Activated CD4-positive, alpha-beta T cell treated with anti-CD3 and anti-CD28 coated beads, Interleukin-10, Interleukin-2, amounts not matched to agents 100 ng/mL and 50 ng/mL, durations not matched to agents 16 hours and 8 hours (primary cell): ENCODE measurements around the gene CCRL2.

ENCODE experiments used
- DNase-seq: peaks from one replicate; pipeline ENCODE4 v3.0.0-alpha.2; 2020

The CCRL2 gene, protein sequence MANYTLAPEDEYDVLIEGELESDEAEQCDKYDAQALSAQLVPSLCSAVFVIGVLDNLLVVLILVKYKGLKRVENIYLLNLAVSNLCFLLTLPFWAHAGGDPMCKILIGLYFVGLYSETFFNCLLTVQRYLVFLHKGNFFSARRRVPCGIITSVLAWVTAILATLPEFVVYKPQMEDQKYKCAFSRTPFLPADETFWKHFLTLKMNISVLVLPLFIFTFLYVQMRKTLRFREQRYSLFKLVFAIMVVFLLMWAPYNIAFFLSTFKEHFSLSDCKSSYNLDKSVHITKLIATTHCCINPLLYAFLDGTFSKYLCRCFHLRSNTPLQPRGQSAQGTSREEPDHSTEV

DNA sequence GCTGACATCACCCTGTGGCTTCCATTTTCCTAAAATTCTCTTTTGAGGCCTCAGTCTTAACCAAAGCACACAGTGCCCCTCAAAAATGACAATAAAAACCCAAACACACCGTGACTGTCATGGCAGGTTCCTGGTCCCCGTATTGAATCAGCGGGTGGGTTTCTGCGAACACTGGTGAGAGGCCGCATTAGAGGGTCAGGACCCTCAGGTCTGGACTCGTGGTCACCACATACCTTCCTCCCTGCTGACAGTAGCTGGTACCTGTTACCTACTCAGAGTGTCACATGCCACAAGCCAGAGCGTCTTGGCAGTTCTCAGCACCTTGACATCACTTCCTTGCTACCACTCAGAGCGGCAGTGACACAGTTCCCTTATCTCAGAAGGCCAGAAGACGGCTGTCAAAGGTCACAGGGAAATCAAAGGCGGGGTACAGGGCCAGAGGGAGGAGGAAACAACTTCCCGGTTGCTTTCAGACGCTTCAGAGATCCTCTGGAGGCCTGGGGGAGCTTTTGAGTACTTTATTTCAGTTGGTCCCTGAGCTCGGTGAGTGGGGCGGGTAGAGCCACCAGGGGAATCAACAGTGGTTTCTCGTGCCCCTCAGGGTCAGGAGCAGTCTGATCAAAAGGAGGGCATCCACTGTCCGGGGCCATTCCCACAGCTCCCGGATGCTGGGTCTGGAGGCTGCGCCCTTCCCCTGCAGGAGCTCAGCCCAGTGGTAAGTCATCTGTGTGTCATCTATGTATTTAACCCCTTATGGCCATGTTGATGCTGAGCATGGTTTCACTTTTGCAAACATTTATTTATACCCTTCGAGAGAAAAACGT, at the start of gene CCRL2, which contains the start of gene CCR5AS:
Gene CCRL2, plus strand, starts transcription at position 472 of the 824 bp plus-strand sequence. CDS start 821 bp downstream, outside the sequence.
Gene CCR5AS, minus strand, starts transcription at position 279 of the 824 bp plus-strand sequence.
- peak; percentile 62 for DNase-seq

DNA sequence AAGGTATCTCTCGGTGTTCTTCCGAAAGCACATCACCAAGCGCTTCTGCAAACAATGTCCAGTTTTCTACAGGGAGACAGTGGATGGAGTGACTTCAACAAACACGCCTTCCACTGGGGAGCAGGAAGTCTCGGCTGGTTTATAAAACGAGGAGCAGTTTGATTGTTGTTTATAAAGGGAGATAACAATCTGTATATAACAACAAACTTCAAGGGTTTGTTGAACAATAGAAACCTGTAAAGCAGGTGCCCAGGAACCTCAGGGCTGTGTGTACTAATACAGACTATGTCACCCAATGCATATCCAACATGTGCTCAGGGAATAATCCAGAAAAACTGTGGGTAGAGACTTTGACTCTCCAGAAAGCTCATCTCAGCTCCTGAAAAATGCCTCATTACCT, 48.6 kb upstream of the CCRL2 start:
- no peak for DNase-seq

DNA sequence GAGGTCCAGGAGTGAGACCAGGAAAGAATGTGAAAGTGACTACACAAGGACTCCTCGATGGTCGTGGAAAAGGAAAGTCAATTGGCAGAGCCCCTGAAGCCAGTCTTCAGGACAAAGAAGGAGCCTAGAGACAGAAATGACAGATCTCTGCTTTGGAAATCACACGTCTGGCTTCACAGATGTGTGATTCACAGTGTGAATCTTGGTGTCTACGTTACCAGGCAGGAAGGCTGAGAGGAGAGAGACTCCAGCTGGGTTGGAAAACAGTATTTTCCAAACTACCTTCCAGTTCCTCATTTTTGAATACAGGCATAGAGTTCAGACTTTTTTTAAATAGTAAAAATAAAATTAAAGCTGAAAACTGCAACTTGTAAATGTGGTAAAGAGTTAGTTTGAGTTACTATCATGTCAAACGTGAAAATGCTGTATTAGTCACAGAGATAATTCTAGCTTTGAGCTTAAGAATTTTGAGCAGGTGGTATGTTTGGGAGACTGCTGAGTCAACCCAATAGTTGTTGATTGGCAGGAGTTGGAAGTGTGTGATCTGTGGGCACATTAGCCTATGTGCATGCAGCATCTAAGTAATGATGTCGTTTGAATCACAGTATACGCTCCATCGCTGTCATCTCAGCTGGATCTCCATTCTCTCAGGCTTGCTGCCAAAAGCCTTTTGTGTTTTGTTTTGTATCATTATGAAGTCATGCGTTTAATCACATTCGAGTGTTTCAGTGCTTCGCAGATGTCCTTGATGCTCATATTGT, 47.1 kb upstream of the CCRL2 start:
- peak; percentile 84 for DNase-seq

DNA sequence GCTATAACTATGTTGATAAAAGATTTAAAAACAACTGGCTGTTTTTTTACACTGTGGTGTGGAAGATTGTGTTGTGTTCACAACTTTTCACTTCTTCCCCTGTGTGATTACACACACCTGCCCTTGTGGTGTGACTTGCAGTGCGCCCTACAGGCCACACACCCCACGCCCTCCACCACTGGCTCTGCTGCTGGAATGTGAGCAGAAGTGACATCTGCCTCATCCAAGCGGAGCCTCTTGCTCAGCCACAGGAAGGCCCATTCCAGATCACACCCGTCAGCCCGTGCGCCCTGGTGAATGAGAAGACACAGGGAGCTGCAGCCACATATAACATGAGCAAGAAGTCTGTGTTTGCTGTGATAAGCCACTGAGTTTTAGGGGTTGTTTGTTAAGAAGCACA, 46.2 kb upstream of the CCRL2 start:
- no peak for DNase-seq

DNA sequence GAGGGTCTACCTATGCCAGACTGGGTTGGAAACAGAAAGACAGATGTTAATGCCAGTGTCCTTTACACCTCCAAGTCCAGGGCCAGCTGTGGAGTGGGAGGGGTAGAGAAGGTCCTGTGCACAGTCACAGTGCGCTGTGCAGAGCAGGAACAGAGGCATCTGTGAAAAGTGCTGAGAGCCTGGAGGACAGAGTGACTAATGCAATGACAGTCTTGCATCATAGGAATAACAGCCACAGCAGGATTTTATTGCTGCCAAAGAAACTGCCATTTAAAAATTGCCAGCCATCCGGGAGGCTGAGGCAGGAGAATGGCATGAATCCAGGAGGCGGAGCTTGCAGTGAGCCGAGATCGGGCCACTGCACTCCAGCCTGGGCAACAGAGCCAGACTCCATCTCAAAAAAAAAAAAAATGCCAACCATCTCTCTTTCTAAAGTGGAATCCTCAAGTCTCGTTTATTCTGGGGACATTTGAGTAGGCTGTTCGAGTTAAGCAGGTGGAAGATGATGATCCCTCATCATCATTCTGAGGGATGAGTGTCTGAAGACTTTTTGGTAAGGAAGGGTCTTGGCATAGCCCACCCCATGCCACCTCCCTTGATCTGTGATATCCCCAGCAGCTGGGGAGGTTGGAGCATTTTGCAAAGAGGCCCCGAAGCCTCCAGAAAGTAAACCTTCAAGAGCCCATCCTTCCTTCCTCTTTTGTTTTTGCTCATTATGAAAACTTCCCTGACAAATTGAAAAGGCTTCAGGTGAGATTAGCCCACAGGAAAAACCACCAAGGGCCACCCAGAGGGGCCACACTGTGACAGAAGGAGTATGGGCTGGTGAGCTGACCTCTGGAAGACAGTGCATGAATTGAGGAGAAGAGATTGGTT, 45.4 kb upstream of the CCRL2 start:
- DNase-seq = peak; percentile 63

DNA sequence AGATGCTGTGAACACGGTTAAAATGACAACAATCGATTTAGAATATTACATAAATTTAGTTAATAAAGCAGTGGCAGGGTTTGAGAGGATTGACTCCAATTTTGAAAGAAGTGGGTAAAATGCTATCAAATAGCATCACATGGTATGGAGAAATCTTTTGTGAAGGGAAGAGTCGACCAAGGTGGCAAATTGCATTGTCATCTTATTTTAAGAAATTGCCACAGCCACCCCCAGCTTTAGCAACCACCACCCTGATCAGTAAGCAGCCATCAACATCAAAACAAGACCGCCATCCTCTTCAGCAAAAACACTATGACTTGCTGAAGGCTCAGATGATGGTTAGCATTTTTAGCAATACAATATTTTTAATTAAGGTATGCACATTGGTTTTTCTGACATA, 42.0 kb upstream of the CCRL2 start:
- no peak for DNase-seq

DNA sequence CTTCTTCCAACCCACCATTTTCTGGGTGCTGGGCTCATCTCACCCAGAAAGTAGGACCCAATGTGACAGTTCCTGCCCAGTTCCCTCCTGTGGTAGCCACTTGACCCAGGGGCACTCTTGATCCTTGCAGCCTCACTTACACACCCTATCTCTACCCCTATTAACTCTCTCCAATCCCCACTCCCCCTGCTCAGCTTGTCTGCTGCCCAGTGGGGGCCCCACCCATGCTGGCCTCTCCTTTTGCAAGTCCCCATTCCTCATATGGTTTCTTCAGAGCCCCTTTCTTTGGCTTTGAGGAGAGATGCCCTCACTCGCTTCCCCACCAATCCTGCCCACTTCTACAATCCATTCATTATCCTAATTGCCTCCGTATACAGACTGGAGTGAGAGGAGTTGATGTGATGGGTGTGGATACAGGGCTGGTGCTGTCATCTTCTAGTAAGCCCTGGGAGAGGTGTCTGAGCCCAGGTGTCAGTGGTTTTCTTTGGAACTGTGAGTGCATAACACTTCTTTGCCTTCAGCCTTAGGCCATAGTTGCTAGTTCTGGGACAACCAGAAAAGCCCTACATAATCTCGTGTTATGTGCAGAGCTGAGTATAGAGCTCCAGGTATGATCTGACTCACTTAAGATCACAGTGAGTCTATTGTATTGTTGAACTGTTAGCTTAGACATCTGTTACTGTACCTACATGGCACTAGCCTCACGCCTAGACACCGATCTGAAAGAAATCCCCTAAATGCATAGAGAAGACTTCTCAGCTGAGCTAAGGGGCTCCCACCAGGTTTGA, 41.1 kb upstream of the CCRL2 start:
- no peak for DNase-seq

DNA sequence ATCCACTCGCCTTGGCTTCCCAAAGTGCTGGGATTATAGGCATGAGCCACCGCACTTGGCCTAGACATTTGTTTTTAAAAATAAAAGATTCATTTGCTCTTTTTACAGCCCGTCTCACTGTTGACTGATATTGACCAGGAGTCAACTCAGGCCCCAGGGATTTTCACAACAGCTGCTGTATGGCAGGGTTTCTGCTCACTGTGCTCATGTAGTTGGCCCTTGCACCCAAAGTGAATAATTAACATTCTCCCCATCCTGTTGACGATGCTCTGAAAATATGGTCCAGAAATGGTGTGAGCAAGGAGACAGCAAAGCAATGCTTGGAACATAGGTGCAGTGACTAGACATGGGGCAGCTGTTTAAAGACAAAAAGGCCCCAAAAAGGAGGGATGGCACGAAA, 39.2 kb upstream of the CCRL2 start:
- DNase-seq = no peak

DNA sequence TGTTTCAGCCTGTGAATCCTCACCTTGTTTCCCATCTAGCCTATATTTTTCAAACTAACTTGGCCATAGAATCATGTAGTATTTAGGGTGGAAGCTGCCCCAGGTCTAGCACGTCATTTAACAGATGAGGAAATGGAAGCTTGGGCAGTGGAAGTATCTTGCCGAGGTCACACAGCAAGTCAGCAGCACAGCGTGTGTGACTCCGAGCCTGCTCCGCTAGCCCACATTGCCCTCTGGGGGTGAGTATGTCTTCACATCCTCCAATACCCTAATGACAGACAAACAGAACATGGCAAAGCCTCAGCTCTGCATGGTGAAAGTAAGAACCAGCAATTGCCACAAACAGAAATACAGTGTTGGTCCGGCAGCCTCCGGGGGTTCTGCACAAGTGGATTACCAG, 38.5 kb upstream of the CCRL2 start:
- DNase-seq = peak; percentile 86

DNA sequence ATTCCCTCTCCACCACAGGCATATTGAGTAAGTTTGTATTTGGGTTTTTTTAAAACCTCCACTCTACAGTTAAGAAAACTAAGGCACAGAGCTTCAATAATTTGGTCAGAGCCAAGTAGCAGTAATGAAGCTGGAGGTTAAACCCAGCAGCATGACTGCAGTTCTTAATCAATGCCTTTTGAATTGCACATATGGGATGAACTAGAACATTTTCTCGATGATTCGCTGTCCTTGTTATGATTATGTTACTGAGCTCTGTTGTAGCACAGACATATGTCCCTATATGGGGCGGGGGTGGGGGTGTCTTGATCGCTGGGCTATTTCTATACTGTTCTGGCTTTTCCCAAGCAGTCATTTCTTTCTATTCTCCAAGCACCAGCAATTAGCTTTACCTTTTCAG, 37.9 kb upstream of the CCRL2 start:
- DNase-seq = peak; percentile 43

DNA sequence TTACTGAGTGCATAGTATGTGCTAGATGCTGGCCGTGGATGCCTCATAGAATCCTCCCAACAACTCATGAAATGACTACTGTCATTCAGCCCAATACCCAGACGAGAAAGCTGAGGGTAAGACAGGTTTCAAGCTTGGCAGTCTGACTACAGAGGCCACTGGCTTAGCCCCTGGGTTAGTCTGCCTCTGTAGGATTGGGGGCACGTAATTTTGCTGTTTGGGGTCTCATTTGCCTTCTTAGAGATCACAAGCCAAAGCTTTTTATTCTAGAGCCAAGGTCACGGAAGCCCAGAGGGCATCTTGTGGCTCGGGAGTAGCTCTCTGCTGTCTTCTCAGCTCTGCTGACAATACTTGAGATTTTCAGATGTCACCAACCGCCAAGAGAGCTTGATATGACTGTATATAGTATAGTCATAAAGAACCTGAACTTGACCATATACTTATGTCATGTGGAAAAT, 37.4 kb upstream of the CCRL2 start:
- DNase-seq = peak; percentile 92

DNA sequence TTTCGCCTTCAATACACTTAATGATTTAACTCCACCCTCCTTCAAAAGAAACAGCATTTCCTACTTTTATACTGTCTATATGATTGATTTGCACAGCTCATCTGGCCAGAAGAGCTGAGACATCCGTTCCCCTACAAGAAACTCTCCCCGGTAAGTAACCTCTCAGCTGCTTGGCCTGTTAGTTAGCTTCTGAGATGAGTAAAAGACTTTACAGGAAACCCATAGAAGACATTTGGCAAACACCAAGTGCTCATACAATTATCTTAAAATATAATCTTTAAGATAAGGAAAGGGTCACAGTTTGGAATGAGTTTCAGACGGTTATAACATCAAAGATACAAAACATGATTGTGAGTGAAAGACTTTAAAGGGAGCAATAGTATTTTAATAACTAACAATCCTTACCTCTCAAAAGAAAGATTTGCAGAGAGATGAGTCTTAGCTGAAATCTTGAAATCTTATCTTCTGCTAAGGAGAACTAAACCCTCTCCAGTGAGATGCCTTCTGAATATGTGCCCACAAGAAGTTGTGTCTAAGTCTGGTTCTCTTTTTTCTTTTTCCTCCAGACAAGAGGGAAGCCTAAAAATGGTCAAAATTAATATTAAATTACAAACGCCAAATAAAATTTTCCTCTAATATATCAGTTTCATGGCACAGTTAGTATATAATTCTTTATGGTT, 36.1 kb upstream of the CCRL2 start, which contains the start of gene CCR5:
Gene CCR5, plus strand, starts transcription at position 108 of the 680 bp plus-strand sequence. CDS start 1,957 bp downstream, outside the sequence.
- DNase-seq = peak; percentile 90

DNA sequence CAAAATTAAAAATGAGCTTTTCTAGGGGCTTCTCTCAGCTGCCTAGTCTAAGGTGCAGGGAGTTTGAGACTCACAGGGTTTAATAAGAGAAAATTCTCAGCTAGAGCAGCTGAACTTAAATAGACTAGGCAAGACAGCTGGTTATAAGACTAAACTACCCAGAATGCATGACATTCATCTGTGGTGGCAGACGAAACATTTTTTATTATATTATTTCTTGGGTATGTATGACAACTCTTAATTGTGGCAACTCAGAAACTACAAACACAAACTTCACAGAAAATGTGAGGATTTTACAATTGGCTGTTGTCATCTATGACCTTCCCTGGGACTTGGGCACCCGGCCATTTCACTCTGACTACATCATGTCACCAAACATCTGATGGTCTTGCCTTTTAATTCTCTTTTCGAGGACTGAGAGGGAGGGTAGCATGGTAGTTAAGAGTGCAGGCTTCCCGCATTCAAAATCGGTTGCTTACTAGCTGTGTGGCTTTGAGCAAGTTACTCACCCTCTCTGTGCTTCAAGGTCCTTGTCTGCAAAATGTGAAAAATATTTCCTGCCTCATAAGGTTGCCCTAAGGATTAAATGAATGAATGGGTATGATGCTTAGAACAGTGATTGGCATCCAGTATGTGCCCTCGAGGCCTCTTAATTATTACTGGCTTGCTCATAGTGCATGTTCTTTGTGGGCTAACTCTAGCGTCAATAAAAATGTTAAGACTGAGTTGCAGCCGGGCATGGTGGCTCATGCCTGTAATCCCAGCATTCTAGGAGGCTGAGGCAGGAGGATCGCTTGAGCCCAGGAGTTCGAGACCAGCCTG, 35.3 kb upstream of the CCRL2 start:
- no peak for DNase-seq

DNA sequence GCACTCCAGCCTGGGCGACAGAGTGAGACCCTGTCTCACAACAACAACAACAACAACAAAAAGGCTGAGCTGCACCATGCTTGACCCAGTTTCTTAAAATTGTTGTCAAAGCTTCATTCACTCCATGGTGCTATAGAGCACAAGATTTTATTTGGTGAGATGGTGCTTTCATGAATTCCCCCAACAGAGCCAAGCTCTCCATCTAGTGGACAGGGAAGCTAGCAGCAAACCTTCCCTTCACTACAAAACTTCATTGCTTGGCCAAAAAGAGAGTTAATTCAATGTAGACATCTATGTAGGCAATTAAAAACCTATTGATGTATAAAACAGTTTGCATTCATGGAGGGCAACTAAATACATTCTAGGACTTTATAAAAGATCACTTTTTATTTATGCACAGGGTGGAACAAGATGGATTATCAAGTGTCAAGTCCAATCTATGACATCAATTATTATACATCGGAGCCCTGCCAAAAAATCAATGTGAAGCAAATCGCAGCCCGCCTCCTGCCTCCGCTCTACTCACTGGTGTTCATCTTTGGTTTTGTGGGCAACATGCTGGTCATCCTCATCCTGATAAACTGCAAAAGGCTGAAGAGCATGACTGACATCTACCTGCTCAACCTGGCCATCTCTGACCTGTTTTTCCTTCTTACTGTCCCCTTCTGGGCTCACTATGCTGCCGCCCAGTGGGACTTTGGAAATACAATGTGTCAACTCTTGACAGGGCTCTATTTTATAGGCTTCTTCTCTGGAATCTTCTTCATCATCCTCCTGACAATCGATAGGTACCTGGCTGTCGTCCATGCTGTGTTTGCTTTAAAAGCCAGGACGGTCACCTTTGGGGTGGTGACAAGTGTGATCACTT, 34.3 kb upstream of the CCRL2 start:
- DNase-seq = peak; percentile 71

DNA sequence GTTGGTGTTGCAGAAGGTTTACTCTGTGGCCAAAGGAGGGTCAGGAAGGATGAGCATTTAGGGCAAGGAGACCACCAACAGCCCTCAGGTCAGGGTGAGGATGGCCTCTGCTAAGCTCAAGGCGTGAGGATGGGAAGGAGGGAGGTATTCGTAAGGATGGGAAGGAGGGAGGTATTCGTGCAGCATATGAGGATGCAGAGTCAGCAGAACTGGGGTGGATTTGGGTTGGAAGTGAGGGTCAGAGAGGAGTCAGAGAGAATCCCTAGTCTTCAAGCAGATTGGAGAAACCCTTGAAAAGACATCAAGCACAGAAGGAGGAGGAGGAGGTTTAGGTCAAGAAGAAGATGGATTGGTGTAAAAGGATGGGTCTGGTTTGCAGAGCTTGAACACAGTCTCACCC, 32.3 kb upstream of the CCRL2 start:
- DNase-seq = no peak

DNA sequence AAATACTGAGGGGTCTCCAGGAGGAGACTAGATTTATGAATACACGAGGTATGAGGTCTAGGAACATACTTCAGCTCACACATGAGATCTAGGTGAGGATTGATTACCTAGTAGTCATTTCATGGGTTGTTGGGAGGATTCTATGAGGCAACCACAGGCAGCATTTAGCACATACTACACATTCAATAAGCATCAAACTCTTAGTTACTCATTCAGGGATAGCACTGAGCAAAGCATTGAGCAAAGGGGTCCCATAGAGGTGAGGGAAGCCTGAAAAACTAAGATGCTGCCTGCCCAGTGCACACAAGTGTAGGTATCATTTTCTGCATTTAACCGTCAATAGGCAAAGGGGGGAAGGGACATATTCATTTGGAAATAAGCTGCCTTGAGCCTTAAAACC, 31.8 kb upstream of the CCRL2 start:
- peak; percentile 73 for DNase-seq

DNA sequence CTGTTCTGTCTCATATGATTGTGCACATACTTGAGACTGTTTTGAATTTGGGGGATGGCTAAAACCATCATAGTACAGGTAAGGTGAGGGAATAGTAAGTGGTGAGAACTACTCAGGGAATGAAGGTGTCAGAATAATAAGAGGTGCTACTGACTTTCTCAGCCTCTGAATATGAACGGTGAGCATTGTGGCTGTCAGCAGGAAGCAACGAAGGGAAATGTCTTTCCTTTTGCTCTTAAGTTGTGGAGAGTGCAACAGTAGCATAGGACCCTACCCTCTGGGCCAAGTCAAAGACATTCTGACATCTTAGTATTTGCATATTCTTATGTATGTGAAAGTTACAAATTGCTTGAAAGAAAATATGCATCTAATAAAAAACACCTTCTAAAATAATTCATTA, 31.2 kb upstream of the CCRL2 start:
- no peak for DNase-seq

DNA sequence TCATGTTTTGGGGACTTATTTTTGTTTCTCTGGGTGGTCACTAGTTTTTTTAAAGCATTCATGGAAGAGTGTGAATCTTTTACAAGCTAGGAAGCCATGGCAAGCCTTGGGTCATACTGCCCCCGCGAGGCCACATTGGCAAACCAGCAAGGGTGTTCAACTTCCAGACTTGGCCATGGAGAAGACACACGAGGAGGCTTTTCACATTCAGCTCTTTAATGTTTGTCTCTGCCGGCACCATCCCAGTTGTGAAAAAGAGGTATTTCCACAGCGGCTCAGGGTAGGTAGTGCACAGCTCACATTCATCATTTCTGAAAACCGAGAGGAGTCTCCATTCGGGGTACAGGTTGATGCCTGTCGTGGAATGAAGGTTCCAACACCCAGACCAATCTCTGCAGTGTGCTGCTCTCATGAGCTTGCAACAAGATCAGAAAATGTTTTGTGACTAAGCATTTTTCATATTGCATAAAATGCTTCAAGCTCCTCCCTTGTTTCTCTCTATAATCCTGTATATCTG, 28.6 kb upstream of the CCRL2 start:
- DNase-seq = peak; percentile 78
